Smooth muscle cell (in vitro differentiated cells): Measurements from ENCODE around the gene TLR4. TPM values are rescaled to one million over a fixed set of nuclear protein-coding genes. Genes with fewer than 3 reads are reported as not detected.

Source experiments
- DNase-seq: peaks from one replicate; lab custom pipeline; 2025; ENCODE audit not compliant: unreplicated experiment; lab: John Stamatoyannopoulos, UW
- H2AFZ ChIP-seq: fragments of 200-600 bp; sonication (generic); 2 replicates; pipeline ENCODE4 v1.6.0; 2016; ENCODE audit warnings: antibody characterized with exemption, low read depth, mild to moderate bottlenecking
- H3F3A ChIP-seq: fragments of 200-600 bp; sonication (generic); 2 replicates; pipeline ENCODE4 v1.6.0; 2017; ENCODE audit warnings: antibody characterized with exemption, low read depth
- H3K27ac ChIP-seq: fragments of 200-600 bp; sonication (generic); 2 replicates; pipeline ENCODE4 v1.5.1; 2016; ENCODE audit warnings: low read depth, mild to moderate bottlenecking
- H3K27me3 ChIP-seq: fragments of 200-600 bp; sonication (generic); 2 replicates; pipeline ENCODE4 v1.6.1; 2016; ENCODE audit warnings: low read depth, mild to moderate bottlenecking
- H3K36me3 ChIP-seq: fragments of 200-600 bp; sonication (generic); 2 replicates; pipeline ENCODE4 v1.5.1; 2016; ENCODE audit warnings: low read depth
- H3K4me1 ChIP-seq: fragments of 200-600 bp; sonication (generic); 2 replicates; pipeline ENCODE4 v1.5.1; 2016; ENCODE audit warnings: low read depth
- H3K4me2 ChIP-seq: fragments of 200-600 bp; sonication (generic); 2 replicates; pipeline ENCODE4 v1.6.0; 2016; ENCODE audit warnings: mild to moderate bottlenecking
- H3K4me3 ChIP-seq: fragments of 200-600 bp; sonication (generic); 2 replicates; pipeline ENCODE4 v1.5.1; 2016; ENCODE audit warnings: mild to moderate bottlenecking
- H3K79me2 ChIP-seq: fragments of 200-600 bp; sonication (generic); 2 replicates; pipeline ENCODE4 v1.6.0; 2016; ENCODE audit warnings: low read depth, mild to moderate bottlenecking
- H3K9ac ChIP-seq: fragments of 200-600 bp; sonication (generic); 2 replicates; pipeline ENCODE4 v1.6.0; 2016; ENCODE audit warnings: low read depth
- H3K9me3 ChIP-seq: fragments of 200-600 bp; sonication (generic); replicated peaks from 2 replicates; pipeline ENCODE4 v1.5.1; 2016; ENCODE audit warnings: low read depth
- H4K20me1 ChIP-seq: fragments of 200-600 bp; sonication (generic); 2 replicates; pipeline ENCODE4 v1.6.0; 2016; ENCODE audit warnings: low read depth
- CTCF ChIP-seq: fragments of 200-600 bp; sonication (generic); IDR thresholded peaks from 2 replicates; pipeline ENCODE4 v1.5.1; 2017; ENCODE audit warnings: borderline replicate concordance, mild to moderate bottlenecking, antibody characterized with exemption; ENCODE audit not compliant: insufficient read depth, poor library complexity, severe bottlenecking
- WGBS: methylation state at CpG from one replicate; pipeline ENCODE4 v1.1.7; 2016; ENCODE audit warnings: low lambda C conversion rate; 5-methylcytosine and 5-hydroxymethylcytosine counted together
- polyA plus RNA-seq: library from polyadenylated mRNA; unstranded; fragments of >200 nt; fragmentation: Nextera tagmentation; extraction: Ambion mirVana; gene quantifications from 2 replicates; pipeline ENCODE4 v1.2.1, GENCODE V29; 2016
- total RNA-seq: library from RNA; depleted of rRNA; stranded (reverse); fragments of >200 nt; gene quantifications from 2 replicates; pipeline ENCODE4 v1.2.3, GENCODE V29; 2014

TLR4 gene
- total and polyA plus RNA-seq, 2 experiments from 2014 or later, result 6.9 to 16.0 TPM

GRCh38 chr9:117739624-117740347 lies 35.6 kb downstream of the TLR4 start:
- WGBS, result 93% methylated on average over 11 of the region's 11 CpGs
- Histone ChIP-seq H3K4me3 (no peak overlapping the region), H3K79me2 (no peaks in the 10 kb centered on the region), H3K9ac (no peak overlapping the region), H4K20me1 (no peaks in the 10 kb centered on the region), H3K27ac (no peak overlapping the region), H3K27me3 (peaks cover 4% of the 10 kb centered on the region), H3K4me1 (no peaks in the 10 kb centered on the region), H3K9me3 (no peaks in the 10 kb centered on the region), H3K4me2 (no peak overlapping the region), H3F3A (no peaks in the 10 kb centered on the region), H2AFZ (no peak overlapping the region), H3K36me3 (no peaks in the 10 kb centered on the region)
- TF ChIP-seq CTCF, result no peak
- DNase-seq, result no peak

GRCh38 chr9:117742131-117742530 lies 37.9 kb downstream of the TLR4 start:
- no peak for DNase-seq

GRCh38 chr9:117744369-117744768 lies 40.2 kb downstream of the TLR4 start:
- Histone ChIP-seq H3K27ac (no peak overlapping the region), H4K20me1 (no peaks in the 10 kb centered on the region), H3K4me2 (peak overlapping the region; percentile 86), H2AFZ (peak overlapping the region; percentile 90), H3K4me1 (no peaks in the 10 kb centered on the region), H3K27me3 (peaks cover 14% of the 10 kb centered on the region), H3K4me3 (peak overlapping the region; percentile 44), H3K79me2 (no peaks in the 10 kb centered on the region), H3F3A (no peaks in the 10 kb centered on the region), H3K9me3 (no peaks in the 10 kb centered on the region), H3K36me3 (no peaks in the 10 kb centered on the region), H3K9ac (no peak overlapping the region)
- no peak for DNase-seq
- 65% methylated on average over 3 of the region's 3 CpGs for WGBS
- TF ChIP-seq CTCF, result no peak

More at GRCh38 chr9:117742131-117742530, 37.9 kb downstream of the TLR4 start:
- Histone ChIP-seq H3K79me2 (no peaks in the 10 kb centered on the region), H3K9ac (no peak overlapping the region), H4K20me1 (no peaks in the 10 kb centered on the region), H3K27ac (no peak overlapping the region), H3K4me2 (no peak overlapping the region), H3F3A (no peaks in the 10 kb centered on the region), H2AFZ (no peak overlapping the region), H3K36me3 (no peaks in the 10 kb centered on the region), H3K27me3 (peaks cover 14% of the 10 kb centered on the region), H3K4me3 (no peak overlapping the region), H3K9me3 (no peaks in the 10 kb centered on the region), H3K4me1 (no peaks in the 10 kb centered on the region)
- WGBS, result 77% methylated on average over 4 of the region's 4 CpGs
- no peak for TF ChIP-seq CTCF
